Cardiac muscle cell (in vitro differentiated cells and primary cell): ENCODE data around the gene OPTC. TPM values are rescaled to one million over a fixed set of nuclear protein-coding genes. Genes with fewer than 3 reads are reported as not detected.

Source experiments
- DNase-seq, 2 donors: peaks; one replicate each; pipeline versions ENCODE4 v3.0.0 to v3.0.0-alpha.2; 2010 to 2017; ENCODE audit warnings: low read depth in 1 of 2, low spot score in 1 of 2
- H3K27ac ChIP-seq: fragments of 200-600 bp; sonication (generic); 2 replicates; pipeline ENCODE4 v1.5.1; 2016
- H3K27me3 ChIP-seq: fragments of 200-600 bp; sonication (generic); 2 replicates; pipeline ENCODE4 v1.6.0; 2016; ENCODE audit warnings: control low read depth
- H3K36me3 ChIP-seq: fragments of 200-600 bp; sonication (generic); 2 replicates; pipeline ENCODE4 v1.5.1; 2016; ENCODE audit warnings: control low read depth
- H3K4me1 ChIP-seq: fragments of 200-600 bp; sonication (generic); 2 replicates; pipeline ENCODE4 v1.8.1; 2017; ENCODE audit warnings: low read depth, mild to moderate bottlenecking, mixed run types
- H3K4me3 ChIP-seq: fragments of 200-600 bp; sonication (generic); 2 replicates; pipeline ENCODE4 v1.5.1; 2016; ENCODE audit warnings: mild to moderate bottlenecking
- H3K9me3 ChIP-seq: fragments of 200-600 bp; sonication (generic); 2 replicates; pipeline ENCODE4 v1.5.1; 2017; ENCODE audit warnings: low read depth, mild to moderate bottlenecking, control low read depth
- CTCF ChIP-seq: IDR thresholded peaks from 2 replicates; pipeline ENCODE4 v1.5.1; 2012; ENCODE audit warnings: low read depth, mild to moderate bottlenecking, low read length
- polyA plus RNA-seq: library from polyadenylated mRNA; unstranded; fragments of >200 nt; fragmentation: Nextera tagmentation; extraction: Ambion mirVana; gene quantifications from 2 replicates; pipeline ENCODE4 v1.2.1, GENCODE V29; 2016
- total RNA-seq: library from RNA; depleted of rRNA; stranded (reverse); fragments of >200 nt; gene quantifications from 2 replicates; pipeline ENCODE4 v1.2.3, GENCODE V29; 2016

OPTC gene
- total and polyA plus RNA-seq, 2 experiments from 2014 or later, result not detected

- Histone ChIP-seq H3K9me3 (no peaks in the 10 kb centered on the region), H3K36me3 (no peaks in the 10 kb centered on the region), H3K27me3 (peaks cover 12% of the 10 kb centered on the region), H3K4me3 (no peak overlapping the region), H3K27ac (no peak overlapping the region), H3K4me1 (peaks cover 37% of the 10 kb centered on the region)
- no peak for DNase-seq
- TF ChIP-seq CTCF, result no peak
Measured at GRCh38 chr1:203512517-203512847, 18.5 kb downstream of the OPTC start.

- H3K4me1 ChIP-seq, result peaks cover 32% of the 10 kb centered on the region
- peak in 1 of 2 donors; percentile 89 for DNase-seq
- H3K36me3 ChIP-seq, result no peaks in the 10 kb centered on the region
- no peaks in the 10 kb centered on the region for H3K9me3 ChIP-seq
- no peak overlapping the region for H3K27ac ChIP-seq
- peaks cover 13% of the 10 kb centered on the region for H3K27me3 ChIP-seq
- no peak for TF ChIP-seq CTCF
- H3K4me3 ChIP-seq, result no peak overlapping the region
Measured at GRCh38 chr1:203512848-203513584, 19.1 kb downstream of the OPTC start.

GRCh38 chr1:203513585-203514031, 19.7 kb downstream of the OPTC start:
- no peak for TF ChIP-seq CTCF
- no peak overlapping the region for H3K4me3 ChIP-seq
- no peak for DNase-seq
- H3K9me3 ChIP-seq, result no peaks in the 10 kb centered on the region
- H3K4me1 ChIP-seq, result peaks cover 26% of the 10 kb centered on the region
- H3K36me3 ChIP-seq, result no peaks in the 10 kb centered on the region
- no peak overlapping the region for H3K27ac ChIP-seq
- peaks cover 15% of the 10 kb centered on the region for H3K27me3 ChIP-seq

GRCh38 chr1:203516184-203516583, 22.2 kb downstream of the OPTC start:
- Histone ChIP-seq H3K27me3 (peaks cover 25% of the 10 kb centered on the region), H3K36me3 (no peaks in the 10 kb centered on the region), H3K4me3 (no peak overlapping the region), H3K9me3 (no peaks in the 10 kb centered on the region), H3K4me1 (peaks cover 26% of the 10 kb centered on the region), H3K27ac (no peak overlapping the region)
- no peak for TF ChIP-seq CTCF
- no peak for DNase-seq

GRCh38 chr1:203516906-203517305, 23.0 kb downstream of the OPTC start:
- no peak overlapping the region for H3K27ac ChIP-seq
- H3K4me1 ChIP-seq, result peaks cover 26% of the 10 kb centered on the region

More at GRCh38 chr1:203516906-203517305, 23.0 kb downstream of the OPTC start:
- Histone ChIP-seq H3K4me3 (no peak overlapping the region), H3K27me3 (peaks cover 28% of the 10 kb centered on the region), H3K9me3 (no peaks in the 10 kb centered on the region), H3K36me3 (no peaks in the 10 kb centered on the region)
- no peak for TF ChIP-seq CTCF
- DNase-seq, result no peak
